Lung (tissue), 12 donors: ENCODE measurements around the gene MELTF. TPM values are rescaled to one million over a fixed set of nuclear protein-coding genes. Genes with fewer than 3 reads are reported as not detected.

Experiments
- ATAC-seq: fragments of 200-7000 bp; cut with Tn5 transposase; one replicate; pipeline ENCODE4 v1.9.1; 2020; ENCODE audit warnings: moderate number of reproducible peaks; ENCODE audit not compliant: insufficient read depth, low FRiP score
- DNase-seq, 3 donors: peaks; one replicate each; pipeline ENCODE4 v3.0.0-alpha.2; 2013 to 2017
- H3K27ac ChIP-seq, 2 donors: one replicate each; pipeline ENCODE4 v1.5.1; 2013; ENCODE audit warnings: mild to moderate bottlenecking in 2 of 2, moderate library complexity in 2 of 2, control low read depth in 1 of 2, inconsistent platforms in 1 of 2, low read depth in 1 of 2, low read length in 1 of 2
- H3K27me3 ChIP-seq, 3 donors: one replicate each; pipeline ENCODE4 v1.5.1; 2013; ENCODE audit warnings: low read length in 2 of 3; ENCODE audit not compliant: control insufficient read depth in 3 of 3, insufficient read depth in 3 of 3
- H3K36me3 ChIP-seq, 4 donors: one replicate each; pipeline ENCODE4 v1.5.1; 2013; ENCODE audit warnings: low read length in 4 of 4, mild to moderate bottlenecking in 1 of 4, moderate library complexity in 1 of 4; ENCODE audit not compliant: control insufficient read depth in 4 of 4, insufficient read depth in 4 of 4
- H3K4me1 ChIP-seq, 5 donors: one replicate each; pipeline ENCODE4 v1.5.1; 2013; ENCODE audit warnings: low read length in 5 of 5, mild to moderate bottlenecking in 2 of 5, moderate library complexity in 1 of 5; ENCODE audit not compliant: control insufficient read depth in 5 of 5, insufficient read depth in 5 of 5
- H3K4me3 ChIP-seq: one replicate; pipeline ENCODE4 v1.5.1; 2013; ENCODE audit warnings: mild to moderate bottlenecking, control low read depth, moderate library complexity
- H3K9ac ChIP-seq, 2 donors: one replicate each; pipeline ENCODE4 v1.5.1; 2013; ENCODE audit warnings: low read length in 2 of 2, control low read depth in 1 of 2; ENCODE audit not compliant: insufficient read depth in 1 of 2
- H3K9me3 ChIP-seq, 4 donors: one replicate each; pipeline ENCODE4 v1.5.1; 2013; ENCODE audit warnings: low read length in 3 of 4, mild to moderate bottlenecking in 1 of 4, moderate library complexity in 1 of 4; ENCODE audit not compliant: control insufficient read depth in 4 of 4, insufficient read depth in 3 of 4
- CTCF ChIP-seq: IDR thresholded peaks from 2 replicates; pipeline ENCODE4 v1.5.1; 2012; ENCODE audit warnings: mild to moderate bottlenecking; ENCODE audit errors: control extremely low read depth, extremely low read depth
- WGBS, 2 donors: extraction: QIAGEN DNeasy Blood & Tissue Kit; methylation state at CpG; one replicate each; pipeline ENCODE4 v1.1.7; 2013; 5-methylcytosine and 5-hydroxymethylcytosine counted together
- polyA plus RNA-seq, 2 donors: library from polyadenylated mRNA; stranded (reverse); fragments of 200-250 nt; gene quantifications; one replicate each; pipeline ENCODE4 v1.2.1, GENCODE V29; 2013
- total RNA-seq, 2 donors: library from RNA; depleted of rRNA in 1 of 2; stranded (reverse); fragments of >200 nt in 1 of 2; gene quantifications; one replicate each; pipeline ENCODE4 v1.2.1, GENCODE V29; 2014 to 2021
- donor health status: control.
- donor health status: control.
- donor health status: Bipolar disorder and iron deficiency.
- donor health status: healthy.
- donor health status: DM: yes; HTN: yes; CAD: no.

Gene MELTF
- total and polyA plus RNA-seq, 4 donors = 2.6 to 10.6 (median 3.9) TPM

- DNase-seq = no peak
- no peak for TF ChIP-seq CTCF
- WGBS, 2 donors = 84 to 87% methylated on average over 22 of the region's 22 CpGs
- Histone ChIP-seq H3K27me3 (peaks cover 0 to 13% (median 2%) of the 10 kb centered on the region in 3 donors), H3K4me1 (peaks cover 0 to 14% (median 0%) of the 10 kb centered on the region in 5 donors), H3K4me3 (no peak overlapping the region), H3K36me3 (no peaks in the 10 kb centered on the region), H3K9me3 (no peaks in the 10 kb centered on the region), H3K27ac (no peak overlapping the region), H3K9ac (no peak overlapping the region)
- ATAC-seq = no peak
These were observed 1.5 kb downstream of the MELTF start for GRCh38 chr3:197027896-197028727.

DNA sequence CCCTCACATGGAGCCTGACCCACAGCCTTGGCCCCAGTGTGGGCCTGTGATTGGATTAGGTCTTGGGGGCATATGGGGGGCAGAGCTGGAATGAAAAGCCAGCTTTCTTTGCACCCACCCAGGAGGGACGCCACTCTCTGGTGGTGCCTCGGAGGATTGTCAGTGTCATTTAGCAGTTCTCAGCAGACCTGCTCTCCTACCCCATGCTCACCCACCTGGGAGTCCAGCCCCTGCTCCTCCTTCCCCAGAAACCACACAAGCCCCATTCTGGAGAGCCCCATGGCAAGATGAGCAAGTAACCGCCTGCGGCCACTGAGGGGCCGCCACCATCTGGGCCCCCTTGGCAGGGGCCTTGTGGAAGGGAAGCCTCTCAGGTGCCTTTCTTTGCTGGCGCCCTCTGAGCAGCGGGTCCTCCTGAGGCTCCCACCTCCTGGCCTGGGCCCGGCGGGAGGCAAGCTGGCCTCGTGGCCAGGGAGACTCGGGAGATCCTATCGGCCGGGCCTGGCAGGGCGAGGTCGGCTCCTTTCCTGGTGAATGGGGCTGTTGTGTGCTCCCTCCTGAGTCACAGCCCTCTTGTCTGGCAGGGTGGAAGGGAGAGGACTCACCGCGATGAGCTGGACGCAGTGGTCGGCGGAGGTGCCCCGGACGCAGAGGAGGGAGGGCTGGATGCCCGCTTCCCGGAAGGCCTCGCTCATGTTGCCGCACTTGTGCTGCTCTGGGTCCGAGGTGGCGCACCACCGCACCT lies 2.3 kb downstream of the MELTF start:
- Histone ChIP-seq H3K9ac (no peak overlapping the region), H3K4me1 (peaks cover 0 to 22% (median 0%) of the 10 kb centered on the region in 5 donors), H3K9me3 (no peaks in the 10 kb centered on the region), H3K27ac (no peak overlapping the region), H3K36me3 (no peaks in the 10 kb centered on the region), H3K4me3 (no peak overlapping the region), H3K27me3 (peaks cover 0 to 13% (median 2%) of the 10 kb centered on the region in 3 donors)
- WGBS, 2 donors = 94 to 96% methylated on average over 29 of the region's 29 CpGs
- no peak for TF ChIP-seq CTCF
- DNase-seq (no peak), ATAC-seq (no peak)

DNA sequence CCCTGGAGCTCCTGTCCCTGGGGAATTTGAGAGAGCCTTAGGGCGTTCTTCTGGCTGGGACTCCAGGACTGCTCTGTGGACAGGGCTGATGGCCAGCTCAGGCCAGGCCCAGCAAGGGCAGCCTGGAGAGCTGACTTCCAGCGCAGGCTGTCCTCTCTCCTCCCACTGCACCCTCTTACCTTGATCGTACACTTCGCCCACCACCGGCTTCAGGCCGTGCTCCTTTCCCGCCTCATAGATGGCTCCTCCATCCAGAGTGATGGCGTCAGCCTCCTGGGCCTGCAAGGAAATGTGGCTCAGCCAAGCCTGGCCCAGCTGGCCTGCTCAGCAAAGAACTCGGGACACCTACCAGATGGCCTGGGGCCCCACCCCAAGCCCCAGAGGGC lies 3.1 kb downstream of the MELTF start:
- no peaks in the 10 kb centered on the region for H3K9me3 ChIP-seq
- H3K36me3 ChIP-seq = no peaks in the 10 kb centered on the region
- no peak overlapping the region for H3K27ac ChIP-seq
- no peak for TF ChIP-seq CTCF
- DNase-seq = no peak
- no peak overlapping the region for H3K4me3 ChIP-seq
- no peak for ATAC-seq
- H3K27me3 ChIP-seq = peaks cover 0 to 13% (median 2%) of the 10 kb centered on the region in 3 donors
- no peak overlapping the region for H3K9ac ChIP-seq
- WGBS, 2 donors = 90 to 97% methylated on average over 9 of the region's 9 CpGs
- H3K4me1 ChIP-seq = peaks cover 0 to 22% (median 0%) of the 10 kb centered on the region in 5 donors
